HepG2 (cell line): Measurements from ENCODE around the gene SLC35B1. TPM values are rescaled to one million over a fixed set of nuclear protein-coding genes. Genes with fewer than 3 reads are reported as not detected.

Source experiments
- AFF4 ChIP-seq: sonication (generic); formaldehyde crosslinking; IDR thresholded peaks from 2 replicates; pipeline ENCODE4 v1.4.0; 2020; ENCODE audit warnings: missing genetic modification reagents
- ATAD3A ChIP-seq: sonication (generic); formaldehyde crosslinking; IDR thresholded peaks from 2 replicates; pipeline ENCODE4 v1.4.0; 2020; ENCODE audit warnings: missing genetic modification reagents
- CHD4 ChIP-seq: fragments of 200-600 bp; sonication (generic); IDR thresholded peaks from 2 replicates; pipeline ENCODE4 v1.7.0; 2017; ENCODE audit warnings: mild to moderate bottlenecking, low read length, borderline replicate concordance
- CTCF ChIP-seq: sonication (generic); formaldehyde crosslinking; IDR thresholded peaks from 2 replicates; pipeline ENCODE4 v1.5.0; 2020; ENCODE audit warnings: mild to moderate bottlenecking, missing genetic modification reagents, moderate library complexity
- PHF21A ChIP-seq: sonication (generic); formaldehyde crosslinking; IDR thresholded peaks from 2 replicates; pipeline ENCODE4 v1.5.0; 2020; ENCODE audit warnings: mild to moderate bottlenecking, missing genetic modification reagents
- SMC3 ChIP-seq: IDR thresholded peaks from 2 replicates; pipeline ENCODE4 v1.6.1; 2011; ENCODE audit warnings: low read length, improper control_type of control experiment
- SP2 ChIP-seq: sonication (generic); formaldehyde crosslinking; IDR thresholded peaks from 2 replicates; pipeline ENCODE4 v1.5.1; 2020; ENCODE audit warnings: mild to moderate bottlenecking, missing genetic modification reagents
- ZBTB34 ChIP-seq: sonication (generic); formaldehyde crosslinking; IDR thresholded peaks from 2 replicates; pipeline ENCODE4 v1.8.0; 2022; ENCODE audit warnings: mild to moderate bottlenecking, missing genetic modification reagents
- ZC3H13 ChIP-seq: sonication (generic); formaldehyde crosslinking; IDR thresholded peaks from 2 replicates; pipeline ENCODE4 v1.8.1; 2023; ENCODE audit warnings: mild to moderate bottlenecking, missing genetic modification reagents, moderate library complexity
- ZFP36L1 ChIP-seq: sonication (generic); formaldehyde crosslinking; IDR thresholded peaks from 2 replicates; pipeline ENCODE4 v1.8.0; 2022; ENCODE audit warnings: mild to moderate bottlenecking, missing genetic modification reagents, moderate library complexity
- ZFY ChIP-seq: sonication (generic); formaldehyde crosslinking; IDR thresholded peaks from 2 replicates; pipeline ENCODE4 v1.4.0; 2020; ENCODE audit warnings: missing genetic modification reagents
- ZNF136 ChIP-seq: sonication (generic); formaldehyde crosslinking; IDR thresholded peaks from 2 replicates; pipeline ENCODE4 v1.8.1; 2022; ENCODE audit warnings: low read depth, mild to moderate bottlenecking, moderate library complexity, missing genetic modification reagents
- ZNF20 ChIP-seq: sonication (generic); formaldehyde crosslinking; IDR thresholded peaks from 2 replicates; pipeline ENCODE4 v1.4.0; 2020; ENCODE audit warnings: mild to moderate bottlenecking, moderate library complexity, missing genetic modification reagents
- ZNF468 ChIP-seq: sonication (generic); formaldehyde crosslinking; IDR thresholded peaks from 2 replicates; pipeline ENCODE4 v1.8.0; 2022; ENCODE audit warnings: mild to moderate bottlenecking, moderate library complexity, missing genetic modification reagents
- ZNF549 ChIP-seq: sonication (generic); formaldehyde crosslinking; IDR thresholded peaks from 2 replicates; pipeline ENCODE4 v1.5.0; 2020; ENCODE audit warnings: missing genetic modification reagents
- ZNF800 ChIP-seq: sonication (generic); formaldehyde crosslinking; IDR thresholded peaks from 2 replicates; pipeline ENCODE4 v1.4.0; 2020; ENCODE audit warnings: missing genetic modification reagents
- polyA plus RNA-seq, 8 experiments: library from polyadenylated mRNA; depleted of rRNA in 3 of 8; stranded (reverse) in 7 of 8; unstranded in 1 of 8; fragments of >200 nt; fragmentation: Illumina TruSeq in 4 of 8; extraction: Trizol in 4 of 8; gene quantifications; 2 replicates each; pipeline versions ENCODE4 v1.2.1 to v1.2.3, GENCODE V29; 2011 to 2016; ENCODE audit warnings: low read depth in 4 of 8, missing spikeins in 1 of 8, mixed read lengths in 1 of 8; ENCODE audit not compliant: insufficient read depth in 1 of 8
- total RNA-seq, 5 experiments: library from RNA; depleted of rRNA; stranded (reverse); fragments of >200 nt; fragmentation: Illumina TruSeq; extraction: Trizol; gene quantifications; 2 replicates each; pipeline ENCODE4 v1.2.3, GENCODE V29; 2016; ENCODE audit warnings: low read depth in 1 of 5
- TF ChIP-seq, protein P1 (sequence below): sonication (generic); formaldehyde crosslinking; IDR thresholded peaks from 2 replicates; pipeline ENCODE4 v1.8.1; 2022; ENCODE audit warnings: mild to moderate bottlenecking, missing genetic modification reagents
- TF ChIP-seq, protein P2 (sequence below): sonication (generic); formaldehyde crosslinking; IDR thresholded peaks from 2 replicates; pipeline ENCODE4 v1.8.0; 2023; ENCODE audit warnings: mild to moderate bottlenecking, missing genetic modification reagents

The SLC35B1 gene
- total and polyA plus RNA-seq, 2 of the 13 experiments (the other 11 are each of a cell fraction or from before 2014, with no cell fraction given), result 99.6 to 113 TPM

- TF ChIP-seq ZFY (CRISPR knock-in tag) (no peak), SMC3 (no peak), SP2 (no peak; the same call in 1 of the 2 replicates), ATAD3A (CRISPR knock-in tag) (no peak), CHD4 (0 out of 2 replicates have a peak, but pooled peaks have one; percentile 19), AFF4 (CRISPR knock-in tag) (no peak), PHF21A (CRISPR knock-in tag) (no peak; the same call in 1 of the 2 replicates), ZBTB34 (no peak), ZNF136 (CRISPR knock-in tag) (no peak), ZNF800 (CRISPR knock-in tag) (peak; percentile 51; the same call in 1 of the 2 replicates), ZFP36L1 (no peak), ZNF20 (no peak), CTCF (CRISPR knock-in tag) (peak; percentile 37), ZC3H13 (CRISPR knock-in tag) (0 out of 2 replicates have a peak, but pooled peaks have one; percentile 8), ZNF549 (CRISPR knock-in tag) (no peak), ZNF468 (no peak)
- TF ChIP-seq, protein P1, sequence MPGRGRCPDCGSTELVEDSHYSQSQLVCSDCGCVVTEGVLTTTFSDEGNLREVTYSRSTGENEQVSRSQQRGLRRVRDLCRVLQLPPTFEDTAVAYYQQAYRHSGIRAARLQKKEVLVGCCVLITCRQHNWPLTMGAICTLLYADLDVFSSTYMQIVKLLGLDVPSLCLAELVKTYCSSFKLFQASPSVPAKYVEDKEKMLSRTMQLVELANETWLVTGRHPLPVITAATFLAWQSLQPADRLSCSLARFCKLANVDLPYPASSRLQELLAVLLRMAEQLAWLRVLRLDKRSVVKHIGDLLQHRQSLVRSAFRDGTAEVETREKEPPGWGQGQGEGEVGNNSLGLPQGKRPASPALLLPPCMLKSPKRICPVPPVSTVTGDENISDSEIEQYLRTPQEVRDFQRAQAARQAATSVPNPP (CRISPR knock-in tag), result no peak
- TF ChIP-seq, protein P2, sequence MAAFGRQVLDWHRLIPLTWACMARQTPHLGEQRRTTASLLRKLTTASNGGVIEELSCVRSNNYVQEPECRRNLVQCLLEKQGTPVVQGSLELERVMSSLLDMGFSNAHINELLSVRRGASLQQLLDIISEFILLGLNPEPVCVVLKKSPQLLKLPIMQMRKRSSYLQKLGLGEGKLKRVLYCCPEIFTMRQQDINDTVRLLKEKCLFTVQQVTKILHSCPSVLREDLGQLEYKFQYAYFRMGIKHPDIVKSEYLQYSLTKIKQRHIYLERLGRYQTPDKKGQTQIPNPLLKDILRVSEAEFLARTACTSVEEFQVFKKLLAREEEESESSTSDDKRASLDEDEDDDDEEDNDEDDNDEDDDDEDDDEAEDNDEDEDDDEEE (CRISPR knock-in tag), result no peak
Measured at GRCh38 chr17:49677134-49677932, 30.4 kb downstream of the SLC35B1 start (continued).
